GM19452 (cell line): ENCODE results near the gene CWC22.
A peak's percentile ranks its signal among the peaks of the same experiment; 100 is the strongest.
"Not testable (repeated sequence)": the region's sequence is repeated elsewhere in the genome, so short reads cannot be mapped to it uniquely, and the experiment has no call there.

ENCODE experiments used
- ATAC-seq: cut with Tn5 transposase; IDR thresholded peaks from one replicate; pipeline ENCODE4 v1.9.1; 2021; ENCODE audit not compliant: unreplicated experiment

CWC22 gene

DNA sequence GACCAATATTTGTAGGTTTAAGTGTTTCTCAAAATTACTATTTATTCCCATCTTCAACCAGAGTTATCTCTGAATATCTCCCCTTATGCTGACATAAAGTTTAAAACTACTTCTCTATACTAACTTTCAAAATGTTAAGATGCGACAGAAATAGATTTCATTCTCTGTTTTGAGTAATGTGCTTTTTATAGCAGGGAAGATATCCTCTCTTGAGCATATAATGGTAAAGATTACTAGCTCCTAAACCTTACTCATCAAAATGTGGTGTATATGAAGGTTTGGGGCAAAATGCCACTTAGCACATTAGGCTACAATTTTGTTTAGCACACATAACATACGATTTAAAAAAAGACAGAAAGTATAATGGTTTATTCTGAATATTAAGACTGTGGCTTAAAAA lies 54.4 kb downstream of the CWC22 start:
- ATAC-seq = no peak

GRCh38 chr2:179951680-179952079 lies 55.4 kb downstream of the CWC22 start:
- peak; percentile 47 for ATAC-seq

- no peak for ATAC-seq
Observed at GRCh38 chr2:179950391-179950790, 56.7 kb downstream of the CWC22 start.

GRCh38 chr2:179949438-179949837 lies 57.7 kb downstream of the CWC22 start:
- no peak for ATAC-seq

DNA sequence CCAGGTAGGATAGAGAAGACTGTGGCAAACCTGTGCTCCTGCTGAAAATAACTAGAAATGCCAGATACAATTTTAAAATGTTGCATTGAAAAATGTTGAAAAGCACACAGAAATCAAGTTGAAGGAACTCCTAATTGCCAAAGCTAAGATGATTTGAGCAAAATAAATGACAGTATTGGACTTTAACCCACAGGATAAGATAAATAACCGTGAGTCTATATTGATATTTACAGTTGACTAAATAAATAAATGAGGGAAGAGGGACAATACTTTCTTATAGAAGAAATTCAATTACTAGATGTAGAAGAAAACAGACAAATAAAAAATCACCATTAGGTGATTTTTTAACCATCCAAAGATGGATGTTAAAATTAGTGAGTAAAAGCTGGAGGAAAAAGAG lies 59.0 kb downstream of the CWC22 start:
- no peak for ATAC-seq

DNA sequence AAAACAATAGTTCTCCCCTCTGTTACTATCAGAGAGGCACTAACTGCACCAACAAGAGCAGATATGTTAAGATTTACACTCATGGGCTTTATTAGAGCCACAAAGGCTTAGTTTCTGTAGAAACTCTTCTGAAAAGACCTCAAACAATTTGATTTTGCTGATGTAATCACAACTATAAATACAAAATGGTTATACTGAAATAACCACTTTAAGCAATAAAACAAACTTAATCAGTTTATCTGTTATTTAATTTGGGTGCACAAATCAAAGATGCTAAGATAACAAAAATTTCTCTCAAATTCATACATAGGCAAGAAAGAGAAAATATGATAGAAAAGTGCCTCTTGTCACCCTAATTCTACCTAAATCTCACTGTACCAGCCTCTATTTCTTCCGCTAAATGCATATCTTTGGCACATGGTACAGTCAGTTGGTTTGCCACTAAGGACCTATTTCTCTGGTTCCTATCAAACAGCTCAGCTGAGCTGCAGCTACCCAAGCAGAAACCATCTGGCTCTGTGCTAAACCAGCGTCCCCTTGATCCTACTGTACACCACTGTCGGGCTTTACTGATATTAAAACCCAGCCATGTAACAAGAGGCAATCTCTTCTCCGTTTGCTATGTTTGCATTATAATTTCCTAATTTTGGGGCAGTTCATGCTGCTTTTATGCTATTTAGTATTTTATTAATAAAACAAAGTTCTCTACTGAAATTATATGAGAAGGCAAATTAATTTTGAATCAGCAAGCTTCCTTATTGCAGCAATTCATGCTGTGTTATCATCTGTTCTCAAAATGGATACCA lies 60.1 kb downstream of the CWC22 start:
- no peak for ATAC-seq

GRCh38 chr2:179946346-179946745 lies 60.8 kb downstream of the CWC22 start:
- no peak for ATAC-seq

- no peak for ATAC-seq
Observed at GRCh38 chr2:179939259-179939658, 67.8 kb downstream of the CWC22 start.

DNA sequence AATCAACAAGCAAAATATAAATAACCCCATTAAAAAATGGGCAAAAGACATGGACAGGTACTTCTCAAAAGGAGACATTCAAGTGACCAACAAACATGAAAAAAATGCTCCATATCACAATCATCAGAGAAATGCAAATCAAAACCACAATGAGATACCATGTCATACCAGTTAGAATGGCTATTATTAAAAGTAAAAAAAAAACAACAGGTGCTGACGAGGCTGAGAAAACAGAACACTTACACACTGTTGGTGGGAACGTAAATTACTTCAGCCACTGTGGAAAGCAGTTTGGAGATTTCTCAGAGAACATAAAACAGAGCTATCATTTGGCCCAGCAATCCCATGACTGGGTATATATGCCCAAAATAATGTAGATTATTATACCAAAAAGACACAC lies 69.1 kb downstream of the CWC22 start:
- ATAC-seq = no peak

DNA sequence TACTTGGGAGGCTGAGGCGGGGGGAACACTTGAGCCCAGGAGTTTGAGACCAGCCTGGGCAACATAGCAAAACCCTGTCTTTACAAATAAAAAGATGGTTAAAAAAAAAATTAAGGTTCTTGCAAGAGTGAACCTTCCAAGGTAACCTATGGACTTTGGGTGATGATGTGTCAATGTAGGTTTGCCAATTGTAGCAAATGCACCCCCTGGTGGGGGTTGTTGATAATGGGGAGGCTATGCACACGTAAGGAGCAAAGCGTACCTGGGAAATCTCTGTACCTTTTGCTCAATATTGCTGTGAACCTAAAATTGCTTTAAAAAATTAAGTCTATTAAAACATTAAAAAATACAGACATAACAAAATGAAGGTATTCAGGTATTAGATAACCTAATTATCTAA lies 70.4 kb downstream of the CWC22 start:
- no peak for ATAC-seq

GRCh38 chr2:179936141-179936540 lies 71.0 kb downstream of the CWC22 start:
- no peak for ATAC-seq

DNA sequence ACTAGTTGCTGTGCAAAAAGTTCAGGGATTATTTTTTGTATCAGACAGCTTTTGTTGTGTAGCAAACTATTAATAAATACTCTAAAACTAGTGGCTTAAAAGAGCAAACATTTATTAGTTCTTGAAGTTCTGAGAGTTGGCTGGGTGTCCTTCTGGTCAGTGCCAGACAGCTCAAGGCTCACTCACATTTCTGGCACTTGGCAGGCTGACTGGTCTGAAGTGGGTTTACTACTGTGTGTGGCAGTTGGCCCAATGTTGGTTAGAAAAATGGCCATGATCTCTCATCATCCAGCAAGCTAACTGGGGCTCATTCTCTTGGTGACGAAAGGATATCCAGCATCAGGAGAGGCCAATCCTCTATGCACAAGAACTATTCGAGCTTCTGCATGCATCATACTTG lies 74.3 kb downstream of the CWC22 start:
- no peak for ATAC-seq

GRCh38 chr2:179931502-179931901 lies 75.6 kb downstream of the CWC22 start:
- ATAC-seq = no peak

DNA sequence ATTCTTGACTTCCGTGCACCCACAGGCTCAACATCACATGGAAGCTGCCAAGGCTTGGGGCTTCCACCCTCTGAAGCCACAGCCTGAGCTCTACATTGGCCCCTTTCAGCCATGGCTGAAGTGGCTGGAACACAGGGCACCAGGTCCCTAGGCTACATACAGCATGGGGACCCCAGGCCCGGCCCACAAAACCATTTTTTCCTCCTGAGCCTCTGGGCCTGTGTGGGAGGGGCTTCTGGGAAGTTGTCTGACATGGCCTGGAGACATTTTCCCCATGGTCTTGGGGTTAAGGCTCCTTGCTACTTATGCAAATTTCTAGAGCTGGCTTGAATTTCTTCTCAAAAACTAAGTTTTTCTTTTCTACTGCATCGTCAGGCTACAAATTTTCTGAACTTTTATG lies 77.1 kb downstream of the CWC22 start:
- ATAC-seq = not testable (repeated sequence)

- ATAC-seq = no peak
Observed at GRCh38 chr2:179927041-179927440, 80.1 kb downstream of the CWC22 start.

- no peak for ATAC-seq
Observed at GRCh38 chr2:179925713-179926112, 81.4 kb downstream of the CWC22 start.

DNA sequence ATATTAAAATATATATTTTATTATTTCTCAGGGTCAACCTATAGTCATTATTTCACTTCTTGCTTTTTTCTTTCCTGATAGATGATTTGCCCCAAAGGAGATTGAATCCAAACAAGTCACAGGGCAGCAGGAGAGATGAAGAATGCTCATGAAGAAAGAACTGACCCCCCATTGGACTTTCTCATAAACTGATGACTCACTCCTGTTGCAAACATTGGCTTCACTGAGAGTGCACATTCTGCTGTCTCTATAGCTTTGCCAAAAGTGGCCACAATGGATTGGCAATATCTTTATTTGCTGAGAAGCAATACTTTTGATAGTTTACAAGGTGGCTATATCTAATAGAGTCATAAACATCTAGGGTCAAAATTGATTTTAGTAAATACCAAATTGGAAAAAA lies 89.8 kb downstream of the CWC22 start:
- ATAC-seq = no peak

GRCh38 chr2:179915395-179915992 lies 91.6 kb downstream of the CWC22 start:
- ATAC-seq = no peak

- no peak for ATAC-seq
Observed at GRCh38 chr2:179913809-179914208, 93.3 kb downstream of the CWC22 start.

- ATAC-seq = no peak
Observed at GRCh38 chr2:179911569-179911968, 95.5 kb downstream of the CWC22 start.

GRCh38 chr2:179910735-179911113 lies 96.4 kb downstream of the CWC22 start:
- no peak for ATAC-seq

- ATAC-seq = no peak
Observed at GRCh38 chr2:179909845-179910734, 97.0 kb downstream of the CWC22 start.
